GM12865 (cell line): ENCODE measurements around the gene AGO4.

Experiments used
- DNase-seq: peaks from one replicate; pipeline ENCODE4 v3.0.0; 2010; ENCODE audit warnings: low read depth
- H3K4me3 ChIP-seq: 2 replicates; pipeline ENCODE4 v1.5.1; 2011; ENCODE audit warnings: mild to moderate bottlenecking, low read depth, low read length, control low read depth
- TF ChIP-seq, protein P1 (sequence below): IDR thresholded peaks from 2 replicates; pipeline ENCODE4 v1.5.1; 2011; ENCODE audit warnings: low read length, control low read depth, low read depth, inconsistent platforms; ENCODE audit not compliant: insufficient read depth; ENCODE audit errors: missing control alignments

The AGO4 gene

DNA sequence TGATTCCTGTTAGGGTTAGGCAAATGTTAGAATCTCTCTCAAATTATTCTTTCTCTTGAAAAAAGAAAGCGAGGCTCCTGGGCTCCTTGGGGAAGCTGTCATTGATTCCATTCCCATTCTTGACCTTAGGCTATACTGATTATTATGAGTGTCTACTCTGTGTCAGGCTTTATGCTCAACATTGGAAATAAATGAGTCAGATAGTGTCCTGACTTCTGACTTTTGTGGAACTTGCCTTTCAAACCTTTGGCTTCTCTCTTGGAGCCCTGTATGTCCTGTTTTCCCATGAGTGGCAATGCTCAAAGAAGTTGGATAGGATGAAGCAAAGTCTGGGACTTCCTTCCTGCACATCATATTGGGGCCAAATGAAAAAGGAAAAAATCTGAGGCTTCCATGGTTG lies 86.8 kb downstream of the AGO4 start:
- TF ChIP-seq, protein P1, sequence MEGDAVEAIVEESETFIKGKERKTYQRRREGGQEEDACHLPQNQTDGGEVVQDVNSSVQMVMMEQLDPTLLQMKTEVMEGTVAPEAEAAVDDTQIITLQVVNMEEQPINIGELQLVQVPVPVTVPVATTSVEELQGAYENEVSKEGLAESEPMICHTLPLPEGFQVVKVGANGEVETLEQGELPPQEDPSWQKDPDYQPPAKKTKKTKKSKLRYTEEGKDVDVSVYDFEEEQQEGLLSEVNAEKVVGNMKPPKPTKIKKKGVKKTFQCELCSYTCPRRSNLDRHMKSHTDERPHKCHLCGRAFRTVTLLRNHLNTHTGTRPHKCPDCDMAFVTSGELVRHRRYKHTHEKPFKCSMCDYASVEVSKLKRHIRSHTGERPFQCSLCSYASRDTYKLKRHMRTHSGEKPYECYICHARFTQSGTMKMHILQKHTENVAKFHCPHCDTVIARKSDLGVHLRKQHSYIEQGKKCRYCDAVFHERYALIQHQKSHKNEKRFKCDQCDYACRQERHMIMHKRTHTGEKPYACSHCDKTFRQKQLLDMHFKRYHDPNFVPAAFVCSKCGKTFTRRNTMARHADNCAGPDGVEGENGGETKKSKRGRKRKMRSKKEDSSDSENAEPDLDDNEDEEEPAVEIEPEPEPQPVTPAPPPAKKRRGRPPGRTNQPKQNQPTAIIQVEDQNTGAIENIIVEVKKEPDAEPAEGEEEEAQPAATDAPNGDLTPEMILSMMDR: no peak
- H3K4me3 ChIP-seq: no peak overlapping the region
- DNase-seq: no peak

- TF ChIP-seq, protein P1: no peak
- DNase-seq: no peak
- H3K4me3 ChIP-seq: no peak overlapping the region
These were observed 92.1 kb downstream of the AGO4 start for GRCh38 chr1:35899941-35900340.

DNA sequence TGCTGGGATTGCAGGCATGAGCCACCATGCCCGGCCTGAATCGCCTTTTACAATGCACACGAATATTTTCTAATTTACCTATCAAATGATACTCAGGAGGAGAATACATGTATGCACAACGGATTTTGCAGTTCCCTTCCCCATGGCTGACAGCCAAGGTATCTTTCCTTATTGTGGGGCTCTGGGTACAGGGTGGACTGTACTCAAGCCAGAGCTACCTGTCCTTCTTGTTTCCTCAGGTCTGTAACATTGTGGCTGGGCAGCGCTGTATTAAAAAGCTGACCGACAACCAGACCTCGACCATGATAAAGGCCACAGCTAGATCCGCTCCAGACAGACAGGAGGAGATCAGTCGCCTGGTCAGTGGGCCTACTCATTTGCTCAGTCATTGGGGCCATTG lies 93.4 kb downstream of the AGO4 start:
- DNase-seq: no peak
- TF ChIP-seq, protein P1: no peak
- no peak overlapping the region for H3K4me3 ChIP-seq

GRCh38 chr1:35902671-35903070 lies 94.9 kb downstream of the AGO4 start:
- TF ChIP-seq, protein P1: no peak
- DNase-seq: no peak
- no peak overlapping the region for H3K4me3 ChIP-seq
